Left lung (tissue), 10 donors: ENCODE data around the gene ZNF557. TPM values are rescaled to one million over a fixed set of nuclear protein-coding genes. Genes with fewer than 3 reads are reported as not detected.

Experiments used
- ATAC-seq: fragments of 200-7000 bp; cut with Tn5 transposase; one replicate; pipeline ENCODE4 v1.9.1; 2020; ENCODE audit warnings: moderate library complexity
- DNase-seq, 4 donors: peaks; one replicate each; pipeline ENCODE4 v3.0.0-alpha.2; 2013 to 2020
- H3K27ac ChIP-seq, 2 donors: fragments of 200-600 bp; sonication (generic) in 1 of 2; one replicate each; pipeline versions ENCODE4 v1.5.0 to v1.8.0; 2020 to 2021
- H3K27me3 ChIP-seq, 2 donors: fragments of 200-600 bp; sonication (generic) in 1 of 2; one replicate each; pipeline versions ENCODE4 v1.5.0 to v1.8.0; 2020 to 2021
- H3K36me3 ChIP-seq, 2 donors: fragments of 200-600 bp; sonication (generic) in 1 of 2; one replicate each; pipeline versions ENCODE4 v1.5.0 to v1.8.0; 2020 to 2021
- H3K4me1 ChIP-seq, 2 donors: fragments of 200-600 bp; one replicate each; pipeline ENCODE4 v1.8.0; 2021
- H3K4me3 ChIP-seq, 2 donors: fragments of 200-600 bp; sonication (generic) in 1 of 2; one replicate each; pipeline versions ENCODE4 v1.5.0 to v1.8.0; 2020 to 2021; ENCODE audit warnings: mild to moderate bottlenecking in 1 of 2
- H3K9me3 ChIP-seq, 2 donors: fragments of 200-600 bp; sonication (generic) in 1 of 2; one replicate each; pipeline versions ENCODE4 v1.5.0 to v1.8.0; 2020 to 2021
- intact Hi-C, 2 donors: fragments of 100-400 bp; cut with DNase I; formaldehyde crosslinking; loops; one replicate each; pipeline versions ENCODE4 v1.11.2 to v1.14.2; 2022
- polyA plus RNA-seq, 6 donors: library from polyadenylated mRNA; unstranded; fragments of 120-200 nt; gene quantifications; one replicate each; pipeline ENCODE4 v1.2.1, GENCODE V29; 2013; ENCODE audit not compliant: insufficient read length in 6 of 6
- total RNA-seq, 2 donors: library from RNA; stranded (reverse); fragmentation: NEBNext Ultra II Directional; extraction: Animal tissue kit (Norgen Biotek cat#: 25700); gene quantifications; one replicate each; pipeline ENCODE4 v1.2.1, GENCODE V29; 2021
- TF ChIP-seq, protein P1 (sequence below), 2 donors: fragments of 200-600 bp; sonication (generic) in 1 of 2; IDR thresholded peaks; one replicate each; pipeline versions ENCODE4 v1.5.0 to v1.8.0; 2021; ENCODE audit warnings: antibody characterized with exemption in 2 of 2
- donor health status: DM: no; HTN: yes; CAD: no.
- donor health status: DM: no; HTN: no; CAD: no.

ZNF557 gene
- total and polyA plus RNA-seq, 8 donors: 7.8 to 10.5 (median 9.7) TPM

DNA sequence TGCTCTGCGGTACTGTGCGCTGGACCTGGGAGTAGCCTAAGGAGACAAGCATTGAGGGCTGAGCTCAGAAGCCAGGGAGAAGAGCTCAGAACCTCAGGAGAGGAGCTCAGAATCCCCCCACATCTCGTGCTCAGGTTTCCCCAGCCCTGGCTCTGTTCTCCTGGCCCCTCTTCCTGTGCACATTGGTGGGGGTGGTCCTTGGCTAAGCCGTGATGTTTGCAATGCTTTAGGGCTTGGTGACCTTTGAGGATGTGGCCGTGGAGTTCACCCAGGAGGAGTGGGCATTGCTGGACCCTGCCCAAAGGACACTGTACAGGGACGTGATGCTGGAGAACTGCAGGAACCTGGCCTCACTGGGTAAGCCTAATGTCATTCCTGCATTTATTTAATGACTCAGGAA is 6.6 kb downstream of the ZNF557 start:
- ATAC-seq: no peak
- intact Hi-C loops: no loop called here
- Histone ChIP-seq H3K36me3 (peaks cover 5 to 100% of the 10 kb centered on the region in 2 donors), H3K27ac (no peak overlapping the region), H3K9me3 (peaks cover 17 to 63% of the 10 kb centered on the region in 2 donors), H3K4me3 (no peak overlapping the region), H3K4me1 (no peaks in the 10 kb centered on the region), H3K27me3 (no peaks in the 10 kb centered on the region)
- TF ChIP-seq, protein P1, sequence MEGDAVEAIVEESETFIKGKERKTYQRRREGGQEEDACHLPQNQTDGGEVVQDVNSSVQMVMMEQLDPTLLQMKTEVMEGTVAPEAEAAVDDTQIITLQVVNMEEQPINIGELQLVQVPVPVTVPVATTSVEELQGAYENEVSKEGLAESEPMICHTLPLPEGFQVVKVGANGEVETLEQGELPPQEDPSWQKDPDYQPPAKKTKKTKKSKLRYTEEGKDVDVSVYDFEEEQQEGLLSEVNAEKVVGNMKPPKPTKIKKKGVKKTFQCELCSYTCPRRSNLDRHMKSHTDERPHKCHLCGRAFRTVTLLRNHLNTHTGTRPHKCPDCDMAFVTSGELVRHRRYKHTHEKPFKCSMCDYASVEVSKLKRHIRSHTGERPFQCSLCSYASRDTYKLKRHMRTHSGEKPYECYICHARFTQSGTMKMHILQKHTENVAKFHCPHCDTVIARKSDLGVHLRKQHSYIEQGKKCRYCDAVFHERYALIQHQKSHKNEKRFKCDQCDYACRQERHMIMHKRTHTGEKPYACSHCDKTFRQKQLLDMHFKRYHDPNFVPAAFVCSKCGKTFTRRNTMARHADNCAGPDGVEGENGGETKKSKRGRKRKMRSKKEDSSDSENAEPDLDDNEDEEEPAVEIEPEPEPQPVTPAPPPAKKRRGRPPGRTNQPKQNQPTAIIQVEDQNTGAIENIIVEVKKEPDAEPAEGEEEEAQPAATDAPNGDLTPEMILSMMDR (IDR thresholded peaks at IDR 0.05): no peak
- DNase-seq: no peak

DNA sequence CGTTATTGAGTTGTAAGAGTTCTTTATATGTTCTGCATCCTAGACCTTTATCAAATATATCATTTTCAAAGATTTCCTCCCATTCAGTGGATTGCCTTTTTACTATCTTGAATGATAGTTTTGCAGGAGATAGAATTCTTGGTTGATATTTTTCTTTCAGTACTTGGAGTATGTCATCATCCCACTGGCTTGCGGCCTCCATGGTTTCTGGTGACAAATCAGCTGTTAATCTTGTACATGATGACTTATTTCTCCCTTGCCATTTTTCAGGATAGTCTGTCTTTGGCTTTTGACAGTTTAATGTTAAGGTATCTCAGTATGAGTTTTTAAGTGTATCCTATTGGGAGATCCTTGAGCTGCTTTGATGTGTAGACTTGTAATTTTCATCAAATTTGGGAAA is 8.5 kb downstream of the ZNF557 start:
- peaks cover 23 to 100% of the 10 kb centered on the region in 2 donors for H3K36me3 ChIP-seq
- H3K27me3 ChIP-seq: no peaks in the 10 kb centered on the region
- no peak for DNase-seq
- intact Hi-C loops: no loop called here
- no peak overlapping the region for H3K27ac ChIP-seq
- H3K9me3 ChIP-seq: peaks cover 23 to 82% of the 10 kb centered on the region in 2 donors
- no peaks in the 10 kb centered on the region for H3K4me1 ChIP-seq
- TF ChIP-seq, protein P1 (IDR thresholded peaks at IDR 0.05): no peak
- no peak for ATAC-seq
- H3K4me3 ChIP-seq: no peak overlapping the region

DNA sequence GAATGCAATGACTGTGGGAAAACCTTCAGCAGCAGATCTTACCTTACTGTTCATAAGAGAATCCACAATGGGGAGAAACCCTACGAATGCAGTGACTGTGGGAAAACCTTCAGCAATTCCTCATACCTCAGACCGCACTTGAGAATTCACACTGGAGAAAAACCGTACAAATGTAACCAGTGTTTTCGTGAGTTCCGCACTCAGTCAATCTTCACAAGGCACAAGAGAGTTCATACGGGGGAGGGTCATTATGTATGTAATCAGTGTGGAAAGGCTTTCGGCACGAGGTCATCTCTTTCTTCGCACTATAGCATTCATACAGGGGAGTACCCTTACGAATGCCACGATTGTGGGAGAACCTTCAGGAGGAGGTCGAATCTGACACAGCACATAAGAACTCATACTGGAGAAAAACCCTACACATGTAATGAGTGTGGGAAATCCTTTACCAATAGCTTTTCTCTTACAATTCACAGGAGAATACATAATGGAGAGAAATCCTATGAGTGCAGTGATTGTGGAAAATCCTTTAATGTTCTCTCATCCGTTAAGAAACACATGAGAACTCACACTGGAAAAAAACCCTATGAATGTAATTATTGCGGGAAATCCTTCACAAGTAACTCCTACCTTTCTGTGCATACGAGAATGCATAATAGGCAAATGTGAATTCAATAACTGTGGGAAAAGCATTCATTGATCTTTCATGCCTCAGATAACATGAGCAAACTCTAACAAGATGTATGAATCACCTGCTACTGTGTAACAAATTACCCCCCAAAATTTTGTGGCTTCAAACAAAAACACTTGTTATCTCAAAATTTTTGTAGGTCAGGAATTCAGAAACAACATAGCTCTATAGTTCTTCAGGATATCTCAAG is 13.8 kb downstream of the ZNF557 start:
- TF ChIP-seq, protein P1 (IDR thresholded peaks at IDR 0.05): no peak
- Histone ChIP-seq H3K27me3 (no peaks in the 10 kb centered on the region), H3K4me1 (no peaks in the 10 kb centered on the region), H3K4me3 (no peak overlapping the region), H3K9me3 (peaks cover 20 to 99% of the 10 kb centered on the region in 2 donors), H3K27ac (no peak overlapping the region), H3K36me3 (peaks cover 32 to 77% of the 10 kb centered on the region in 2 donors)
- intact Hi-C loops: no loop called here
- no peak for ATAC-seq
- DNase-seq: no peak

DNA sequence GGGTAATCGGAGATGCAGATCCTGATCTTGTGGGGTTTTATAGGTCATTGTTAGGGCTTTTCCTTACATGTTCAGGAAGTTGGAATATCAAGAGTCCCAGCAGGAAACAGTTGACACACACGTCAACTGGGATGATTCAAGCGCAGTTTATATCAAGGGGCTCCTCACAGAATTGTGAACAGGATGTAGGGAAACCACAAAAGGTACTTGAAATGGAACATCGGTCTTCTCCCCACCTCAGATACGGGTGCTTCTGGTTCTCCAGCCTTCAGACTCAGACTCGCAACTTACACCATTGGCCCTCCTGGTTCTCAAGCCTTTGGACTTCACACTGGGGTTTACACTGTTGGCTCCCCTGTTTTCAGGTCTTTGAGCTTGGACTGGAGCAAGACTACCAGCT is 19.5 kb downstream of the ZNF557 start:
- H3K36me3 ChIP-seq: peaks cover 0 to 29% of the 10 kb centered on the region in 2 donors
- ATAC-seq (no peak), DNase-seq (no peak)
- no peaks in the 10 kb centered on the region for H3K27me3 ChIP-seq
- H3K4me1 ChIP-seq: no peaks in the 10 kb centered on the region
- no peak overlapping the region for H3K27ac ChIP-seq
- intact Hi-C loops: no loop called here
- peaks cover 5 to 100% of the 10 kb centered on the region in 2 donors for H3K9me3 ChIP-seq
- no peak overlapping the region for H3K4me3 ChIP-seq
- TF ChIP-seq, protein P1 (IDR thresholded peaks at IDR 0.05): no peak

DNA sequence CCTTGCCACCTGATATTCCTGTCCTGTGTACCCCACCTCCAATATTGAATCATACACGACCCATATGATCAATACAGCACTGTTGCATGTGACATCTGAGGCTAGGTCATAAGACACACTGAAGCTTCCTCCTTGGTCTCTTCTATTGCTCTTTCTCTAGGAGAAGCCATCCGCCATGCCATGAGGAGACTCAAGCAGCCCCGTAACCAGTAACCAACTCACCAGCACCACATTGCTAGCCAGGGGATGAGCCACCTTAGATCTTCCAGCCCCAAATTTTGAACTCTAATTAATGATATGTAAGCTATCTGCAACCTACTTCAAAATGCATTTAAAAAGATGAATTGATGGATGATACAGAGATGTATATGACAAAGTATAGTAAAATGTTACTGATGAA is 28.6 kb downstream of the ZNF557 start:
- H3K9me3 ChIP-seq: peaks cover 0 to 47% of the 10 kb centered on the region in 2 donors
- ATAC-seq: no peak
- intact Hi-C loops: no loop called here
- H3K36me3 ChIP-seq: no peaks in the 10 kb centered on the region
- no peak for DNase-seq
- H3K27me3 ChIP-seq: no peaks in the 10 kb centered on the region
- TF ChIP-seq, protein P1 (IDR thresholded peaks at IDR 0.05): no peak
- H3K27ac ChIP-seq: peak overlapping the region in 1 of 2 donors; percentile 94
- H3K4me3 ChIP-seq: peak overlapping the region in 1 of 2 donors; percentile 61
- H3K4me1 ChIP-seq: peaks cover 0 to 11% of the 10 kb centered on the region in 2 donors
